HK-2 (cell line): Measurements from ENCODE around the gene PCDHB3.
"Not testable (repeated sequence)": the region's sequence is repeated elsewhere in the genome, so short reads cannot be mapped to it uniquely, and the experiment has no call there.

Experiments
- DNase-seq: peaks from one replicate; pipeline ENCODE4 v3.0.0-alpha.2; 2018; ENCODE audit not compliant: unreplicated experiment

The PCDHB3 gene

DNA sequence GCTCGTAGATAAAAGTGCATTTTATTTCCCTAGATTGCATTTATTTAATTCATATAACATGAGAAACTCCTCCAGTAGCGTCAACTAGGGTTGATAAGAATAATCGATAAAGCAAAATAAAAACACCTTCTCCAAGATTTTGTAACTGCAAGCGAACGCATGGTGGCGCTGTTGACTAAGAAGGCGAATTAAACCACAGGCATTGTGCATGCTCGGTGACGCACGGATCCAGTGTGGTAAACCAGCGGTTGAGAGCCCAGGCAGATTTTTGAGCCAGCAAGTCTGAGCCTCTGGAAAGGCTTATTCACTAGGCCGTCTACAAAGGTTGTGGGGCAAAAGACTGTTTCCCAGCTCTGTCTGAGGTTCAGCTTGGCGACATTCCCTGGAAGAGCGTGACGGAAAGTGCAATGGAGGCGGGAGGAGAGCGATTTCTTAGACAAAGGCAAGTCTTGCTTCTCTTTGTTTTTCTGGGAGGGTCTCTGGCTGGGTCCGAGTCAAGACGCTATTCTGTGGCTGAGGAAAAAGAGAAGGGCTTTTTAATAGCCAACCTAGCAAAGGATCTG is at the start of gene PCDHB3:
Gene PCDHB3, plus strand, starts transcription at position 231 of the 563 bp plus-strand sequence. Its CDS starts 177 bp downstream, at position 408.
- peak; percentile 65 for DNase-seq

GRCh38 chr5:141050622-141051520 is 49.4 kb upstream of the PCDHB3 start, which contains the start of gene PCDHB1:
Gene PCDHB1 (plus strand): TSS chr5:141051374. CDS start chr5:141051471, 97 bp downstream.
- DNase-seq = no peak

DNA sequence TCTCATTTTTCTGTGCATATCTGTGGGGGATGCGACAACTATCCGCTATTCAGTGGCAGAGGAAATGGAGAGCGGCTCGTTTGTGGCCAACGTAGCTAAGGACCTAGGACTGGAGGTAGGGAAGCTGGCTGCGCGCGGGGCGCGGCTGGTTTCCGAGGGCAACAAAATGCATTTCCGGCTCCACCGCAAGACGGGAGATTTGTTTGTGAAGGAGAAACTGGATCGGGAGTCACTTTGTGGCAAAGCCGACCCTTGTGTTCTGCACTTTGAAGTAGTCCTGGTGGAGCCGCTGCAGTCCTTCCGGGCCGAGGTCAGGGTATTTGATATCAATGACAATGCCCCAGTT is 48.8 kb upstream of the PCDHB3 start:
- no peak for DNase-seq

DNA sequence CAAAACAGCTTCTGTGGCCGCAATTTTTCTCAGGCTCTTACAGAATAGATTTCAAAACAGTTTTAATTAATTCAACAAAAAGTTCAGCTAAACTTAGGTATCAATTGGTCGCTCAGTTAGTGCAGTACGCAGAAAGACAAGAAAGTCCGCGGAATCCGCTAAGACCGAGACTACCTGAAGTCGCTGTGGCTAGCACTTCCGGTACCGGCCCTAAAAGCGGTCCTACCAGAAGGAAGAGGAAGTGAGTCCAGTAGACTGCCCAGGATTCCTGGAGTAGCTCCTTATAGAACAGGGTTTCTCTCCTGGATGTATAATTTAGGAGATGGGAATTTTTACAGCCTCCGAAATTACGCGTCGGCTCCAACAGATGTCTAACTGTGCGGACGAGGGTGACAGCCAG is 22.4 kb upstream of the PCDHB3 start:
- DNase-seq = no peak

DNA sequence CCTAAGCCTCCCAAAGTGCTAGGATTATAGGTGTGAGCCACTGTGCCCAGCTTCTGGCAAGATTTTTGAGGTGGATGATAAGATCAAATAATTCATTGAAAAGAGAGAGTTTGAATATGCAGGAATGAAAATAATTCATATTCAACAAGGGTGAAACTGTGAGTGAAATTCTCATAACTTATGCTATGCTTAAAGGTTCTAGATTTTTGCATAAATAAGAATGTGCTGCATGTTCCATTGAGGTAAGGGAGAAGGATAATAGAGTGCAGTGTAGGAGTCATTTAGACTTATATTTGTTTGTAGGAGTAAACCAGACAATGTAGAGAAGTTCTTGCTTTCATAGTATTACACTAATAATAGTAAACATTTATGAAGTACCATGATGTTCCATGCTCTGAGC is 18.0 kb upstream of the PCDHB3 start:
- no peak for DNase-seq

GRCh38 chr5:141084487-141084989 is 15.7 kb upstream of the PCDHB3 start:
- DNase-seq = peak; percentile 13

GRCh38 chr5:141094481-141095262 is 5.6 kb upstream of the PCDHB3 start, which contains the start of gene PCDHB2:
Gene PCDHB2 (plus strand): TSS chr5:141094615. CDS start chr5:141094791, 176 bp downstream.
- DNase-seq = peak; percentile 6

DNA sequence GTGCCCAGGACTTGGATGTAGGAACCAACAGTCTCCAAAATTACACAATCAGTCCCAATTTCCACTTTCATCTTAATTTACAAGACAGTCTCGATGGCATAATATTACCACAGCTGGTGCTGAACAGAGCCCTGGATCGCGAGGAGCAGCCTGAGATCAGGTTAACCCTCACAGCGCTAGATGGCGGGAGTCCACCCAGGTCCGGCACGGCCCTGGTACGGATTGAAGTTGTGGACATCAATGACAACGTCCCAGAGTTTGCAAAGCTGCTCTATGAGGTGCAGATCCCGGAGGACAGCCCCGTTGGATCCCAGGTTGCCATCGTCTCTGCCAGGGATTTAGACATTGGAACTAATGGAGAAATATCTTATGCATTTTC is 5.0 kb upstream of the PCDHB3 start:
- no peak for DNase-seq

- not testable (repeated sequence) for DNase-seq
Observed at GRCh38 chr5:141096181-141096580, 4.1 kb upstream of the PCDHB3 start.

DNA sequence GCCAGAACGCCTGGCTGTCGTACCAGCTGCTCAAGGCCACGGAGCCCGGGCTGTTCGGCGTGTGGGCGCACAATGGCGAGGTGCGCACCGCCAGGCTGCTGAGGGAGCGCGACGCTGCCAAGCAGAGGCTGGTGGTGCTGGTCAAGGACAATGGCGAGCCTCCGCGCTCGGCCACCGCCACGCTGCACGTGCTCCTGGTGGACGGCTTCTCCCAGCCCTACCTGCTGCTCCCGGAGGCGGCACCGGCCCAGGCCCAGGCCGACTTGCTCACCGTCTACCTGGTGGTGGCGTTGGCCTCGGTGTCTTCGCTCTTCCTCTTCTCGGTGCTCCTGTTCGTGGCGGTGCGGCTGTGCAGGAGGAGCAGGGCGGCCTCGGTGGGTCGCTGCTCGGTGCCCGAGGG is 3.7 kb upstream of the PCDHB3 start:
- DNase-seq = not testable (repeated sequence)

DNA sequence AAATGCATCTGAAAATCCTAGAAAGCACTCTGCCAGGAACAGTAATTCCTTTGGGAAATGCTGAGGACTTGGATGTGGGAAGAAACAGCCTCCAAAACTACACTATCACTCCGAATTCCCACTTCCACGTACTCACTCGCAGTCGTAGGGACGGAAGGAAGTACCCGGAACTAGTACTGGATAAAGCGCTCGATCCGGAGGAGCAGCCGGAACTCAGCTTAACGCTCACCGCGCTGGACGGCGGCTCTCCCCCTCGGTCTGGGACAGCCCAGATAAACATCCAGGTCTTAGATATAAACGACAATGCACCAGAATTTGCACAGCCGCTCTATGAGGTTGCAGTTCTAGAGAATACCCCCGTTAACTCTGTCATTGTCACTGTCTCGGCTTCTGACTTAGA is 786 bp downstream of the PCDHB3 start:
- DNase-seq = no peak

DNA sequence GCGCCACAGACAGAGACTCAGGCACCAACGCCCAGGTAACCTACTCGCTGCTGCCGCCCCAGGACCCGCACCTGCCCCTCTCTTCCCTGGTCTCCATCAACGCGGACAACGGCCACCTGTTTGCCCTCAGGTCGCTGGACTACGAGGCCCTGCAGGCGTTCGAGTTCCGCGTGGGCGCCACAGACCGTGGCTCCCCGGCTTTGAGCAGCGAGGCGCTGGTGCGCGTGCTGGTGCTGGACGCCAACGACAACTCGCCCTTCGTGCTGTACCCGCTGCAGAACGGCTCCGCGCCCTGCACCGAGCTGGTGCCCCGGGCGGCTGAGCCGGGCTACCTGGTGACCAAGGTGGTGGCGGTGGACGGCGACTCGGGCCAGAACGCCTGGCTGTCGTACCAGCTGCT is 1.8 kb downstream of the PCDHB3 start:
- not testable (repeated sequence) for DNase-seq

- not testable (repeated sequence) for DNase-seq
Observed at GRCh38 chr5:141102471-141102870, 2.2 kb downstream of the PCDHB3 start.

GRCh38 chr5:141105350-141105749 is 5.1 kb downstream of the PCDHB3 start:
- DNase-seq = no peak

- DNase-seq = no peak
Observed at GRCh38 chr5:141119250-141119649, 19.0 kb downstream of the PCDHB3 start.

- DNase-seq = no peak
Observed at GRCh38 chr5:141121563-141121962, 21.3 kb downstream of the PCDHB3 start, which contains the start of gene PCDHB4. Gene PCDHB4 (plus strand): TSS chr5:141121818. CDS start chr5:141121999, 181 bp downstream.

DNA sequence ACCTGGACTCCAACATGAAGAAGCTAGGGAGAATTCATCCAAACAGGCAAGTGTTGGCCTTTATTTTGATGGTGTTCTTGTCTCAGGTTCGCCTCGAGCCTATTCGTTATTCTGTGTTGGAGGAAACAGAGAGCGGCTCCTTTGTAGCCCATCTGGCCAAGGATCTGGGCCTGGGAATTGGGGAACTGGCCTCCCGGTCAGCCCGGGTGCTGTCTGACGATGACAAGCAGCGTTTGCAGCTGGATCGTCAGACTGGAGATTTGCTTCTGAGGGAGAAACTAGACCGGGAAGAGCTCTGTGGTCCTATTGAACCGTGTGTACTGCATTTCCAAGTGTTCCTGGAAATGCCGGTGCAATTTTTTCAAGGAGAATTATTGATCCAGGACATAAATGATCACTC is 21.7 kb downstream of the PCDHB3 start:
- no peak for DNase-seq

DNA sequence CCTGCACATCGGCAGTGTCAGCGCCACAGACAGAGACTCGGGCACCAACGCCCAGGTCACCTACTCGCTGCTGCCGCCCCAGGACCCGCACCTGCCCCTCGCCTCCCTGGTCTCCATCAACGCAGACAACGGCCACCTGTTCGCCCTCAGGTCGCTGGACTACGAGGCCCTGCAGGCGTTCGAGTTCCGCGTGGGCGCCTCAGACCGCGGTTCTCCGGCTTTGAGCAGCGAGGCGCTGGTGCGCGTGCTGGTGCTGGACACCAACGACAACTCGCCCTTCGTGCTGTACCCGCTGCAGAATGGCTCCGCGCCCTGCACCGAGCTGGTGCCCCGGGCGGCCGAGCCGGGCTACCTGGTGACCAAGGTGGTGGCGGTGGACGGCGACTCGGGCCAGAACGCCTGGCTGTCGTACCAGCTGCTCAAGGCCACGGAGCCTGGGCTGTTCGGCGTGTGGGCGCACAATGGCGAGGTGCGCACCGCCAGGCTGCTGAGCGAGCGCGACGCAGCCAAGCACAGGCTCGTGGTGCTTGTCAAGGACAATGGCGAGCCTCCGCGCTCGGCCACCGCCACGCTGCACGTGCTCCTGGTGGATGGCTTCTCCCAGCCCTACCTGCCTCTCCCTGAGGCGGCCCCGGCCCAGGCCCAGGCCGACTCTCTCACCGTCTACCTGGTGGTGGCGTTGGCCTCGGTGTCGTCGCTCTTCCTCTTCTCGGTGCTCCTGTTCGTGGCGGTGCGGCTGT is 23.3 kb downstream of the PCDHB3 start:
- not testable (repeated sequence) for DNase-seq

GRCh38 chr5:141127305-141127704 is 27.0 kb downstream of the PCDHB3 start:
- no peak for DNase-seq

DNA sequence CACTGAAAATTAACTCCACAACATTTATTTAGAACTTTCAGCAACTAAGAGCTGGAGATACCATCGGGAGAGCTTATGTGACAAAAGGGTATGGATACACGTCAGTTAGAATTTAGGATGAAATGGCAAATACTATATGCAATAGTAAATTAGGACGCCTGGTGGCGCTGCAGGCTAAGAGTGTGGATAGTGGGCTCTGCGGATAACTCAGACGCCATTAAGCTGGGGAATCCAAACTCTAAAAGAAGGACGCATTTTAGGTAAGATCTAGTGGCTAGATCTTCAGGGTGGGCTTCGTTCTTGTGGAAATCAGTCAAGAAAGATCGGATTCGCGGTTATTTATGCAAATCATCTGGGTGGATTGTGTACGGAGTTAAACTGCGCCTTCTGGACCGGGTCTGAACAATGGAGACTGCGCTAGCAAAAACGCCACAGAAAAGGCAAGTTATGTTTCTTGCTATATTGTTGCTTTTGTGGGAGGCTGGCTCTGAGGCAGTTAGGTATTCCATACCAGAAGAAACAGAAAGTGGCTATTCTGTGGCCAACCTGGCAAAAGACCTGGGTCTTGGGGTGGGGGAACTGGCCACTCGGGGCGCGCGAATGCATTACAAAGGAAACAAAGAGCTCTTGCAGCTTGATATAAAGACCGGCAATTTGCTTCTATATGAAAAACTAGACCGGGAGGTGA is 34.9 kb downstream of the PCDHB3 start, which contains the start of gene PCDHB5:
Gene PCDHB5, plus strand, starts transcription at position 177 of the 688 bp plus-strand sequence. Its CDS starts 229 bp downstream, at position 406.
- no peak for DNase-seq
